H1 (cell line): ENCODE results near the gene JAG1. TPM values are rescaled to one million over a fixed set of nuclear protein-coding genes. Genes with fewer than 3 reads are reported as not detected.

Experiments used
- FOSL1 ChIP-seq: IDR thresholded peaks from 2 replicates; pipeline ENCODE4 v1.6.1; 2011; ENCODE audit warnings: mild to moderate bottlenecking, low read depth, low read length, moderate library complexity; ENCODE audit not compliant: insufficient read depth
- GABPA ChIP-seq: IDR thresholded peaks from 2 replicates; pipeline ENCODE4 v1.6.1; 2011; ENCODE audit warnings: mild to moderate bottlenecking, low read length, moderate library complexity, borderline replicate concordance; ENCODE audit not compliant: insufficient read depth
- GTF2F1 ChIP-seq: IDR thresholded peaks from 2 replicates; pipeline ENCODE4 v1.6.1; 2012; ENCODE audit warnings: low read depth, low read length, improper control_type of control experiment, borderline replicate concordance
- NRF1 ChIP-seq: IDR thresholded peaks from 2 replicates; pipeline ENCODE4 v1.6.1; 2011; ENCODE audit warnings: mild to moderate bottlenecking, low read depth, low read length, improper control_type of control experiment
- RAD21 ChIP-seq, 2 experiments: IDR thresholded peaks in 1 of 2; conservative IDR thresholded peaks in 1 of 2; 2 replicates each; pipeline ENCODE4 v1.6.1; 2011; ENCODE audit warnings: low read depth in 2 of 2, low read length in 2 of 2, improper control_type of control experiment in 1 of 2, inconsistent platforms in 1 of 2, mild to moderate bottlenecking in 1 of 2, moderate library complexity in 1 of 2
- polyA plus RNA-seq, 7 experiments: library from polyadenylated mRNA; depleted of rRNA in 3 of 7; stranded (reverse) in 5 of 7; unstranded in 2 of 7; fragments of >200 nt in 5 of 7; fragments of 200-250 nt in 2 of 7; gene quantifications; 1 replicate in 5 of 7; 2 replicates in 1 of 7; 4 replicates in 1 of 7; pipeline versions ENCODE4 v1.2.1 to v1.2.3, GENCODE V29; 2011 to 2013; ENCODE audit warnings: missing spikeins in 2 of 7, mixed read lengths in 2 of 7
- total RNA-seq: library from RNA; stranded (reverse); fragmentation: NEBNext Ultra II Directional; extraction: Animal tissue kit (Norgen Biotek cat#: 25700); gene quantifications from 2 replicates; pipeline ENCODE4 v1.2.1, GENCODE V29; 2021
- TF ChIP-seq, protein P1 (sequence below), 3 experiments: IDR thresholded peaks; 1 replicate in 2 of 3; 2 replicates in 1 of 3; pipeline versions ENCODE4 v1.5.1 to v1.6.1; 2011; ENCODE audit warnings: low read length in 3 of 3, mild to moderate bottlenecking in 3 of 3, inconsistent platforms in 2 of 3, low read depth in 1 of 3, moderate library complexity in 1 of 3; ENCODE audit not compliant: insufficient read depth in 1 of 3; ENCODE audit errors: control extremely low read depth in 1 of 3

Gene JAG1
- total and polyA plus RNA-seq, 2 of the 8 experiments (the other 6 are each of a cell fraction or from before 2014, with no cell fraction given) = 13.5 to 27.3 TPM

DNA sequence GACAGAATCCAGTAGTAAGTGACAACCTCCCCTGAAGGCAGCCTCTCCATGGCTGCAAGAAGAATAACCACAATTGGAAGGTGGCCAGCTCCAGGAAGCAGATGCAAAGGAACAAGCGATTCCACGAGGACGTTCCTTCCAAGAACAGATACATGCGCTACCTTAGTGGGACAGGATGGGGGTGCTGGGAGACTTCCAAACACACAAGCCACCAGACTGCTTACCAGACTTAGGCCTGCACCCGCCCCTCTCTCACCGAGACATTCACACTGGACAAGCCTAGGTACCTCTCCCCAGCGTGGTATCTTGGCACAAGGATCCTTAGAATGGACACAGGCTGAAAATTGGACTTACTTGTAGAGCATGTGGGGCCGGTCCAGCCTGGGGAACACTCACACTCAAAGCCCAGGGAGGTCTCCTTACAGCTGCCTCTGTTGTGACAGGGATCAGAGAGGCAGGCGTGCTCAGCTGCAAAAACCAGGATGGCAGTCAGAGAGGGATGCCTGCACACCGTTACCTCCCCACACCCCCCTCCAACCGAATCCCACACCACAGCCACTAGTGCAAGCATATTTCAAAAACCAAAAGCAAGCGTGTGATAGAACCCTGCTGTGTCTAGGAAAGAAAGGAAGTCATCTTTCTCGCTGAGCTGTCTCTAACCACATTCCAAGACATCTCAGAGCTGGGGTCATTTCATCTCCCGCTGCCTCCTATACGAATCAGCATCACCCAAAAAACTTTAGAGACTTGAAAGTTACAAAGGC, 22.4 kb downstream of the JAG1 start (continued):
- TF ChIP-seq, protein P1, sequence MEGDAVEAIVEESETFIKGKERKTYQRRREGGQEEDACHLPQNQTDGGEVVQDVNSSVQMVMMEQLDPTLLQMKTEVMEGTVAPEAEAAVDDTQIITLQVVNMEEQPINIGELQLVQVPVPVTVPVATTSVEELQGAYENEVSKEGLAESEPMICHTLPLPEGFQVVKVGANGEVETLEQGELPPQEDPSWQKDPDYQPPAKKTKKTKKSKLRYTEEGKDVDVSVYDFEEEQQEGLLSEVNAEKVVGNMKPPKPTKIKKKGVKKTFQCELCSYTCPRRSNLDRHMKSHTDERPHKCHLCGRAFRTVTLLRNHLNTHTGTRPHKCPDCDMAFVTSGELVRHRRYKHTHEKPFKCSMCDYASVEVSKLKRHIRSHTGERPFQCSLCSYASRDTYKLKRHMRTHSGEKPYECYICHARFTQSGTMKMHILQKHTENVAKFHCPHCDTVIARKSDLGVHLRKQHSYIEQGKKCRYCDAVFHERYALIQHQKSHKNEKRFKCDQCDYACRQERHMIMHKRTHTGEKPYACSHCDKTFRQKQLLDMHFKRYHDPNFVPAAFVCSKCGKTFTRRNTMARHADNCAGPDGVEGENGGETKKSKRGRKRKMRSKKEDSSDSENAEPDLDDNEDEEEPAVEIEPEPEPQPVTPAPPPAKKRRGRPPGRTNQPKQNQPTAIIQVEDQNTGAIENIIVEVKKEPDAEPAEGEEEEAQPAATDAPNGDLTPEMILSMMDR (IDR thresholded peaks at IDR 0.05; ENCODE audit: control extremely low read depth in 1 of 3, insufficient read depth in 1 of 3, low read depth in 1 of 3, low read length in 3 of 3) = peak in 1 of 3 experiments; percentile 18; a peak in 1 of 4 replicates
- TF ChIP-seq RAD21 (IDR thresholded peaks at IDR 0.05 in 1 of 2, conservative IDR thresholded peaks at IDR 0.05 in 1 of 2; ENCODE audit: low read depth in 2 of 2, low read length in 2 of 2) (peak; percentile 30 to 34; a peak in 3 of 4 replicates), NRF1 (no peak), GABPA (no peak), FOSL1 (no peak), GTF2F1 (no peak)
- TF ChIP-seq, all 59 proteins: peak for 2
